Stimulated activated CD8-positive, alpha-beta memory T cell treated with anti-CD3 and anti-CD28 coated beads, Interleukin-4, amount 100 ng/mL, for 24 hours (primary cell): ENCODE results near the gene LRRK1.

ENCODE experiments used
- DNase-seq: peaks from one replicate; pipeline ENCODE4 v3.0.0-alpha.2; 2020; ENCODE audit warnings: low read depth

LRRK1 gene

GRCh38 chr15:100892013-100892355 lies 27.2 kb upstream of the LRRK1 start:
- no peak for DNase-seq

- no peak for DNase-seq
Observed at GRCh38 chr15:100893261-100893963, 25.7 kb upstream of the LRRK1 start.

GRCh38 chr15:100893964-100894295 lies 25.2 kb upstream of the LRRK1 start:
- no peak for DNase-seq

- no peak for DNase-seq
Observed at GRCh38 chr15:100895721-100896120, 23.4 kb upstream of the LRRK1 start.

- DNase-seq, result no peak
Observed at GRCh38 chr15:100897221-100898151, 21.7 kb upstream of the LRRK1 start.

- no peak for DNase-seq
Observed at GRCh38 chr15:100898152-100898490, 21.0 kb upstream of the LRRK1 start.

GRCh38 chr15:100898661-100899462 lies 20.3 kb upstream of the LRRK1 start:
- no peak for DNase-seq

GRCh38 chr15:100899601-100900000 lies 19.6 kb upstream of the LRRK1 start:
- DNase-seq, result no peak

- DNase-seq, result no peak
Observed at GRCh38 chr15:100900136-100900794, 18.9 kb upstream of the LRRK1 start.

- no peak for DNase-seq
Observed at GRCh38 chr15:100900795-100901169, 18.4 kb upstream of the LRRK1 start.

- no peak for DNase-seq
Observed at GRCh38 chr15:100901296-100901695, 17.9 kb upstream of the LRRK1 start.

GRCh38 chr15:100901702-100902435 lies 17.3 kb upstream of the LRRK1 start:
- DNase-seq, result no peak

- DNase-seq, result no peak
Observed at GRCh38 chr15:100902436-100903167, 16.6 kb upstream of the LRRK1 start.

- DNase-seq, result no peak
Observed at GRCh38 chr15:100903168-100903554, 16.0 kb upstream of the LRRK1 start.

- no peak for DNase-seq
Observed at GRCh38 chr15:100905850-100906249, 13.3 kb upstream of the LRRK1 start.

GRCh38 chr15:100908466-100908865 lies 10.7 kb upstream of the LRRK1 start:
- no peak for DNase-seq

GRCh38 chr15:100909565-100909964 lies 9.6 kb upstream of the LRRK1 start:
- DNase-seq, result no peak

- no peak for DNase-seq
Observed at GRCh38 chr15:100909989-100910955, 8.9 kb upstream of the LRRK1 start.

GRCh38 chr15:100911086-100911485 lies 8.1 kb upstream of the LRRK1 start:
- no peak for DNase-seq

- DNase-seq, result no peak
Observed at GRCh38 chr15:100913961-100914360, 5.2 kb upstream of the LRRK1 start.
